Activated T-cell treated with anti-CD3 and anti-CD28 coated beads for 1 hour (primary cell): ENCODE measurements around the gene F2R.
"Not testable (repeated sequence)": the region's sequence is repeated elsewhere in the genome, so short reads cannot be mapped to it uniquely, and the experiment has no call there.

Source experiments
- DNase-seq: peaks from one replicate; pipeline ENCODE4 v3.0.0-alpha.2; 2020; ENCODE audit warnings: low read depth

The F2R gene

GRCh38 chr5:76718880-76719279, 3.0 kb downstream of the F2R start:
- no peak for DNase-seq

- no peak for DNase-seq
Observed at GRCh38 chr5:76720988-76721569, 5.2 kb downstream of the F2R start.

- no peak for DNase-seq
Observed at GRCh38 chr5:76723266-76723665, 7.3 kb downstream of the F2R start.

- no peak for DNase-seq
Observed at GRCh38 chr5:76723906-76724305, 8.0 kb downstream of the F2R start.

GRCh38 chr5:76724871-76725270, 8.9 kb downstream of the F2R start:
- no peak for DNase-seq

- DNase-seq: no peak
Observed at GRCh38 chr5:76728965-76729364, 13.0 kb downstream of the F2R start.

- no peak for DNase-seq
Observed at GRCh38 chr5:76729373-76730290, 13.7 kb downstream of the F2R start.

- DNase-seq: no peak
Observed at GRCh38 chr5:76732405-76733048, 16.6 kb downstream of the F2R start.

- no peak for DNase-seq
Observed at GRCh38 chr5:76733049-76733417, 17.1 kb downstream of the F2R start.

GRCh38 chr5:76735762-76736545, 20.0 kb downstream of the F2R start:
- DNase-seq: no peak

GRCh38 chr5:76736679-76737556, 21.0 kb downstream of the F2R start:
- DNase-seq: no peak

- DNase-seq: no peak
Observed at GRCh38 chr5:76737846-76738245, 21.9 kb downstream of the F2R start.

- not testable (repeated sequence) for DNase-seq
Observed at GRCh38 chr5:76741506-76741905, 25.6 kb downstream of the F2R start.

- DNase-seq: no peak
Observed at GRCh38 chr5:76742583-76742982, 26.7 kb downstream of the F2R start.

- DNase-seq: no peak
Observed at GRCh38 chr5:76744632-76745031, 28.7 kb downstream of the F2R start.

GRCh38 chr5:76745670-76746069, 29.7 kb downstream of the F2R start:
- DNase-seq: no peak

GRCh38 chr5:76746677-76747076, 30.8 kb downstream of the F2R start:
- DNase-seq: no peak

GRCh38 chr5:76747706-76748105, 31.8 kb downstream of the F2R start:
- DNase-seq: no peak

GRCh38 chr5:76751291-76751690, 35.4 kb downstream of the F2R start:
- no peak for DNase-seq

- no peak for DNase-seq
Observed at GRCh38 chr5:76754668-76755078, 38.7 kb downstream of the F2R start.
